Progenitor cell of endocrine pancreas (in vitro differentiated cells): Measurements from ENCODE around the gene IL22RA2. TPM values are rescaled to one million over a fixed set of nuclear protein-coding genes. Genes with fewer than 3 reads are reported as not detected.

Source experiments
- DNase-seq: peaks from one replicate; pipeline ENCODE4 v3.0.0; 2021; ENCODE audit warnings: low spot score; ENCODE audit not compliant: unreplicated experiment
- H3K27ac Mint-ChIP-seq: 2 replicates; pipeline ENCODE4 v1.8.0; 2021; ENCODE audit warnings: mild to moderate bottlenecking, moderate library complexity, mixed read lengths
- H3K27me3 Mint-ChIP-seq: 2 replicates; pipeline ENCODE4 v1.8.0; 2021; ENCODE audit warnings: mixed read lengths
- H3K36me3 Mint-ChIP-seq: 2 replicates; pipeline ENCODE4 v1.8.0; 2022; ENCODE audit warnings: mixed read lengths; ENCODE audit not compliant: insufficient read depth
- H3K4me1 Mint-ChIP-seq: 2 replicates; pipeline ENCODE4 v1.8.0; 2021; ENCODE audit warnings: low read depth, mixed read lengths
- H3K4me3 Mint-ChIP-seq: 2 replicates; pipeline ENCODE4 v1.8.0; 2021; ENCODE audit warnings: low read depth, mild to moderate bottlenecking, moderate library complexity, mixed read lengths
- H3K9me3 Mint-ChIP-seq: 2 replicates; pipeline ENCODE4 v1.8.0; 2021; ENCODE audit warnings: low read depth, mixed read lengths
- CTCF ChIP-seq: fragments of 200-600 bp; sonication (generic); IDR thresholded peaks from one replicate; pipeline ENCODE4 v1.5.0; 2021; ENCODE audit warnings: antibody characterized with exemption, mild to moderate bottlenecking; ENCODE audit not compliant: unreplicated experiment
- total RNA-seq: library from RNA; stranded (reverse); gene quantifications from 2 replicates; pipeline ENCODE4 v1.2.1, GENCODE V29; 2021

Gene IL22RA2
- total RNA-seq, 1 donor from 2014 or later = not detected

- H3K36me3 Mint-ChIP-seq = no peaks in the 10 kb centered on the region
- H3K27me3 Mint-ChIP-seq = no peaks in the 10 kb centered on the region
- no peak for TF ChIP-seq CTCF
- H3K4me3 Mint-ChIP-seq = no peak overlapping the region
- H3K4me1 Mint-ChIP-seq = peaks cover 3% of the 10 kb centered on the region
- no peak for DNase-seq
- no peak overlapping the region for H3K27ac Mint-ChIP-seq
- peaks cover 16% of the 10 kb centered on the region for H3K9me3 Mint-ChIP-seq
These were observed 37.4 kb downstream of the IL22RA2 start for GRCh38 chr6:137136065-137136464.

GRCh38 chr6:137134483-137134882 is 39.0 kb downstream of the IL22RA2 start:
- DNase-seq = no peak
- Mint-ChIP-seq H3K9me3 (peaks cover 16% of the 10 kb centered on the region), H3K27me3 (no peaks in the 10 kb centered on the region), H3K27ac (no peak overlapping the region), H3K36me3 (no peaks in the 10 kb centered on the region), H3K4me3 (no peak overlapping the region), H3K4me1 (peaks cover 6% of the 10 kb centered on the region)
- TF ChIP-seq CTCF = no peak

DNA sequence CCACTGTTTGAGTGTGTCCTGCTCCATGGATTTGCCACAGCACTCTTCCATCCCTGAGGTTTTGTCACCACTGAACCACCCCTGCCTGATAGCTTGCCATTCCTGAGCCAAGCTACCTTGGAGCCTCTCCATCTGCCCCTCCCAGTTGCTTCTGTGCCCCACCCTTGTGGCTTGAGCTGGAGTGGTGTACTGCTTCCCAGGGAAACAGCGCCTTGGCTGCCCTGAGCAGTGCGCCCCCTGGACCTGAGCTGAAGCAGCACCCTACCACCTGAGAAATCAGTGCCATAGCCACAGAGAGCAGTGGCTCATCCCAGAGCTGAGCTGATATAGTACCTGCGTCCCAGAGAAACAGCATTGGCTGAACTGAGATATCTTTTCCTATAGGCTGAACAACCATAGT is 40.3 kb downstream of the IL22RA2 start:
- no peak for TF ChIP-seq CTCF
- H3K4me1 Mint-ChIP-seq = peaks cover 6% of the 10 kb centered on the region
- H3K27me3 Mint-ChIP-seq = no peaks in the 10 kb centered on the region
- no peak for DNase-seq
- H3K9me3 Mint-ChIP-seq = peaks cover 16% of the 10 kb centered on the region
- H3K4me3 Mint-ChIP-seq = no peak overlapping the region
- no peaks in the 10 kb centered on the region for H3K36me3 Mint-ChIP-seq
- H3K27ac Mint-ChIP-seq = no peak overlapping the region

- no peak overlapping the region for H3K4me3 Mint-ChIP-seq
- no peak for DNase-seq
- no peaks in the 10 kb centered on the region for H3K36me3 Mint-ChIP-seq
- no peak for TF ChIP-seq CTCF
- H3K4me1 Mint-ChIP-seq = peaks cover 12% of the 10 kb centered on the region
- H3K9me3 Mint-ChIP-seq = peaks cover 3% of the 10 kb centered on the region
- H3K27me3 Mint-ChIP-seq = no peaks in the 10 kb centered on the region
- no peak overlapping the region for H3K27ac Mint-ChIP-seq
These were observed 46.5 kb downstream of the IL22RA2 start for GRCh38 chr6:137126875-137127485.

DNA sequence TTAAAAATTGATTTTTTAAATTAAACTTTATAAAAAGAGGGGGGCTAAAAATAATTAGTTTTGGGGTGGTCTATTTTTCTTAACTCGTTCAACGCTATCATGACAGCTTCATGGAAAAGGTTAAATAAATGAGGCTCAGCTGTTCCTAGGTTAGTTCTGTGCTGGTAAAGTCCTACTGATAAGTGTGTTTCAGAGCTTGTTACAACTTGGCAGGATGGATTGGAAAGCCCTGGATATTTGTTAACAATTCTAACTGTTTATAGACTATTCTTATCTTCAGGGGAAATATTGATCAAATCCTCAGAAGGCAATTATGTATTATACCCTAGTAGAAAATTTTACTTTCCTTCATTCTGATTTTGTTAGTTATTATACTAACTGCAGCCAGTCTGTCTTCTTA is 50.4 kb downstream of the IL22RA2 start:
- no peak overlapping the region for H3K27ac Mint-ChIP-seq
- H3K4me1 Mint-ChIP-seq = peaks cover 14% of the 10 kb centered on the region
- peaks cover 16% of the 10 kb centered on the region for H3K9me3 Mint-ChIP-seq
- H3K4me3 Mint-ChIP-seq = no peak overlapping the region
- no peaks in the 10 kb centered on the region for H3K36me3 Mint-ChIP-seq
- no peak for TF ChIP-seq CTCF
- no peak for DNase-seq
- H3K27me3 Mint-ChIP-seq = no peaks in the 10 kb centered on the region
